ENCODE results near the gene REV3L.

The REV3L gene

GRCh38 chr6:111252726-111253125 is 230.3 kb downstream of the REV3L start:
- no peak for DNase-seq

GRCh38 chr6:111250791-111251354 is 232.1 kb downstream of the REV3L start:
- no peak for DNase-seq
